HG03097 (cell line): ENCODE data around the gene KRT14.
"Not testable (repeated sequence)": the region's sequence is repeated elsewhere in the genome, so short reads cannot be mapped to it uniquely, and the experiment has no call there.

Source experiments
- ATAC-seq: cut with Tn5 transposase; IDR thresholded peaks from one replicate; pipeline ENCODE4 v1.9.1; 2021; ENCODE audit not compliant: unreplicated experiment, low FRiP score

The KRT14 gene

DNA sequence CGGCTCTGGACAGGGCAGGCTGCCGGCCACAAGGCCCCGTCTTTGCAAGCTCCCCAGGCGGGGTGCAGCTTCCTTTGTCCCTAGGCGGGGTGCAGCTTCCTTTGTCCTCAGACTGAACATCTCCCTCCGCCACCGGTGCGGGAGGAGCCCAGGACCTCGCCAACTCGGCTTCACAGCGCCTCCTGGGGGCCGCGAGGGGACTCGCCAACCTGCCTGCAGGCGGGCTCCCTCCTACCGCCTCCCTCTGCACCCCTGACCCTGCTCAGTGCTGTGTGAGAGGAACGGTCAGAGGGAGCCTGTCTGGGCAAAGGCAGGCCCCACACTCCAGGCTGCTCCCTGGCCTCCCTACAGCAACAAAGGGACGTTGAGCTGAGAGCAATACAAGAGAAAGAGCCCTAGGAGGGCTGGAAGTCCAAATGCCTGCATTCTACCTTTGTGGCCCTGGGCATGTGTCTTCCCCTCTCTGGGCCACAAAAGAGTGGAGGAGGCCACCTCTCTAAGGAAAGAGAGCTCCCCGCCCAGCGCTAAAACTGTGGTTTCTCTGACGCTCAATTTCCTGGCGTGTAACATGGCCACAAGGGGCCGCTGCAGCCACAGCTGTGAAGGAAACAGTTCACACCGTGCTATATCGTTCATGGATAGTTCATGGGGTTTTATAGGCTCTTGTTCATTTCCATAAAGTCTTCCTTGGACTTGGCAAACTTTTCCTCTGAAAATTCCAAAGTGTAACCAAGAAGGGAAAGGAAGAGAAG lies 37.7 kb downstream of the KRT14 start:
- ATAC-seq, result no peak

DNA sequence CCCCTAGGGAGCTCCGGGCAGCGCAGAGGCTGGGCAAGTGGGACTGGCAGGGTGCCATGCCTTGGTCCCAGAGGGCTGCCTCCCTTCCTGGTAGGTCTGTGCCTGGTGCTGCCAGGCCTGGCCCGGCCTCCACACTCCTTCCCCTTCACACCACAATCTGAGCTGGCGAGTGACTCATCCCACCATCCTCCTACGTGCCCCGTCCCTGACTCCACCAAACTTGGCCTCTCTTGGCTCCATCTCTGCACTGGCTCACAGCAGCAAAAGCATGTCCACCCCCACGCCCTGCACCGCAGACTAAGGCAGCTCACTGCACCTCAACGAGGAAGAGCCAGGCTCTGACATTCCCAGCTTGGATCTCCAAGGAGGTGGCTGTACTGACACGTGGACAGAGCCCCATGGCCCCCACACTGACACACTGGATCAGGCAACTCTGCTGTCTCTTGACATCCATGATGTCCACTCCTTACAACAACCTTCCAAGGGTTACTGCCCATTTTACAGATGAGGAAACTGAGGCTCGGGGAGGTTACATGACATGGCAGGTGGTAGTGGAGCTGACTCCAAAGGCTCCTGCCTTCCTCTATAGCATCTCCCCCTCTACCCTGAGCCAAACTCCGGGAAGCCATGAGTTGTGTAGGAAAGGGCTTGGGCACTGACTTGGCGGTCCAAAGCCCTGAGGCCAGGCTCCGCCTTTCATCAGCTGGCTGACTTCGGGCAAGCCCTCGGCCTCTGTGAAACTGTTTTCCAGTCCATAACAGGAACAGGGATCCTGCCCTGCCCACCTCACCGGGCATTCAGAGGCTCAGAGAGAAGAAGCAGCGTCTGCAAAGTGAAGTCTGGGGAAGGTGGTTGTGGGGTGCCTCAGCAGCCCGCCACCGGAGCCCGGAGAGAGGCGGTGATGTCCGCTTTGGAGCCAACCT lies 38.5 kb downstream of the KRT14 start:
- ATAC-seq, result no peak

DNA sequence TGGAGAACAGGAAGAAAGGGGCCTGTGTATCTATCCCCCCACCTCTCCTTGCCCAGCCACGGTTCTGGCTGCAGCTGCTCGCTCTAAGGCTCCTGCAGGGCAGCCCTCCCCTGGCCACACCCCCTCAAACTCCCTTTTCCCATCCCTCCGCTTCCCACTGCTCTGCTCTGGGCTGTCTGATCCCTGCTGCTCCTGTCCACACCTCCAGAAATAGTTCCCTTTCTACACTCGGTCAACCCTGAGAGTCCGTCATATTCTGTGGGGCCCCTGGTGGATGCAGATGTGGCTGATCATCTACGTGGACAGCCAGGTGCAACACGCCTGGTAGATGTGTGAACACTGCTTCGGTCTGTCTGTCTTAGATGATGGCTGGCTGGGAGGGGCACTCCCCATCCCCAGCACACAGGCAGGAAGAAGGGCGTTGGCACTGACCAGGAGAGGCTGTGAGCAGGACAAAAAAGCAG lies 39.3 kb downstream of the KRT14 start:
- no peak for ATAC-seq

DNA sequence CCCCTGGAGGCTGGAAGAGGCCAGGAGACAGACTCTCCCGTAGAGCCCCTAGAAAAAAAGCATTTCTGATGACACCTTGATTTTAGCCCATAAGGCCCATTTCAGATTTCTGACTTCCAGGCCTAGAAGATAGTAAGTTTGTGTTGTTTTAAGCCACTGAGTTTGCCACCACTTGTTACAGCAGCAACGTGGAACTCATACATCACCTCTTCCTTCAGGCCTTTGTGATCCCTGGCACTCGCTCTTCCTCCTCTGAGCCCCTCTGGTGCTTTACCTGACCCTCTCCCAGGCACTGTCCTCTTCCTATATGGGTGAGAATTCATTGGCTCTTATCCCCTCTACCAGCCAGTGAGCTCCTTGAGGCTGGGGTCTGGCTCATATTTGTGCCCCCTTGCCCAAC lies 39.9 kb downstream of the KRT14 start:
- no peak for ATAC-seq

DNA sequence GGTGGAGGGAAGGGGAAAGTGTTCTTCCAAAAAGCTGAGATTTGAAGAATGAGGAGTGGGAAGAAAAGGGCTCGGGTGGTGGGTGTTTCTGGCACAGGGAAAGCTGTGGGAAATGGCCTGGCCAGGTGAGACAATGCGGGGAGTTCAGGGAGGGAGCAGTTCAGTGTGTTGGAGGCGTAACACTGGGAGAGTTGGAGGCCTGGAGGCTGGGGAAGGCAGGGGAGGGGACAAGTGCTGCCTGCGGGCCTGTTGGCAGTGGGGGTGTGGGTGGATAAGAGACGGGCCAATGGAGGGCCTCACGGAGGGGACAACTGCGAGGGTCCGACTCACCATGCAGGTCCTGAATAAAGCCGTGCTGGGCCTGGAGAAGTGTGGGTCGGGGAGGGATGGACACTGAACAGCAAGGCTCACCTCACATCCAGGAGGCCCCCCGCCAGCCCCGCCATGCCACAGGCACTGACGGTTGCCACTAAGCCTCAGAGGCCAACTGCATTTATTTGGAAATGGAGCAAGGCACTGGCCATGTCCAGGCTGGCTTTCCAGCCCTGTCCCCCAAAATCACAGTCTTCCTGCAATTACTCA lies 40.8 kb downstream of the KRT14 start:
- ATAC-seq, result no peak

DNA sequence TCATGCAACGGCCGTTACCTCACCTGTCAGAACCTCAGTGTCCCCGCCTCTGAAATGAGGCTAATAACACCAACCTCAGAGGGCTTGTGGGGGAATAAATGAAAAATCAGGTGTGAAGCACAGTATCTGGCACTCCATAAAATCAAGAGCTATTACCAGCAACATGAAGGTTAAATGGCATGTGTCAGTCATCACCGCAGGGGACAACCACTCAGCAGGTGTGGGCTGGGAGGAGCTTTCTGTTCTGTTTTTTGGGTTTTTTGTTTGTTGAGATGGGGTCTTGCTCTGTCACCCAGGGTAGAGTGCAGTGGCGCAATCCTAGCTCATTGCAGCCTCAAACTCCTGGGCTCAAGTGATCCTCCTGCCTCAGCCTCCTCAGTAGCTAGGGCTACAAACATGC lies 41.8 kb downstream of the KRT14 start:
- ATAC-seq, result no peak

DNA sequence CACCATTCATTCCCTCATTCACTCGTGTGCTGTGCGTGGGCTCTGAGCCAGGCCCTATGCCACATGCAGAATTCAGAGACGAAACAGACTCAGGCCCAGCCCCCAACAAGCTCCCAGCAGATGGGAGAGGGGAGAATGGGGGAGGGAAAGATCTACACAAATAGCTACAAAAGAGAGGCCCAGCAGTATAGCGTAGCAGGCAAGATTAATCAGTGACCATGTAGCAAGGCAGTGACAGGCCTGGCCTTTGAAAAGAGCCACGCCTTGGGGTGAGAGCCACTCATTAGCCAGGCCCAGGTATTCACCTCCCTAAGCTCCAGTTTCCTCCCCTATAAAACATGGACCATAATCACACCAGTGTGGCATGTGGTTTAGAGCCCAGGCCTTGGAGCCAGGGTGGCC lies 42.2 kb downstream of the KRT14 start:
- ATAC-seq, result no peak

DNA sequence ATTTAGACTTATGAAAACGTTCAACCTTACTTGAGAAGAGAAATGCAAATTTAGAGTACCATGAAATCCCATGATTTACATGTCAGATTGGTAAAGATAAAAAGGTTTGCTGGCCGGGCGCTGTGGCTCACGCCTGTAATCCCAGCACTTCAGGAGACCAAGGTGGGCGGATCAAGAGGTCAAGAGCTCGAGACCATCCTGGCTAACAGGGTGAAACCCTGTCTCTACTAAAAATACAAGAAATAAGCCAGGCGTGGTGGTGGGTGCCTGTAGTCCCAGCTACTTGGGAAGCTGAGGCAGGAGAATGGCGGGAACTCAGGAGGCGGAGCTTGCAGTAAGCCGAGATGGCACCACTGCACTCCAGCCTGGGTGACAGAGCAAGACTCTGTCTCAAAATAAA lies 43.9 kb downstream of the KRT14 start:
- ATAC-seq, result not testable (repeated sequence)

DNA sequence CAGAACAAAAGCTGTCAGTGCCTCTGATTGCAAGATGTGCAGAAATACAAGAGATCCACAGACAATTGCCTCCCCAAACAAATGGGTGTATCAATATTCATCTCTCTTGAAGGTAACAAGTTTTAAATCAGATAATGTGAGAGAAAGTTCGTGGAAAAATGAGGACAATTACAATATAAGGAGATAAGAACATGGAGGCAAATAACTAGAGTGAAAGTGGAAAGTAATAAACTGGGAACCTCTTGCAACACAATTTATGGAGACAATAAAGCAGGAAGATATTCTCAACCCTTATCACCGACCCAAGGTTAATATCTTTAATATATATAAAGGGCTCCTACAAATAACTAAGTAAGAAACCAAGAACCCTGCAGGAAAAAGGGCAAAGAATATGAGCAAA lies 44.3 kb downstream of the KRT14 start:
- no peak for ATAC-seq

DNA sequence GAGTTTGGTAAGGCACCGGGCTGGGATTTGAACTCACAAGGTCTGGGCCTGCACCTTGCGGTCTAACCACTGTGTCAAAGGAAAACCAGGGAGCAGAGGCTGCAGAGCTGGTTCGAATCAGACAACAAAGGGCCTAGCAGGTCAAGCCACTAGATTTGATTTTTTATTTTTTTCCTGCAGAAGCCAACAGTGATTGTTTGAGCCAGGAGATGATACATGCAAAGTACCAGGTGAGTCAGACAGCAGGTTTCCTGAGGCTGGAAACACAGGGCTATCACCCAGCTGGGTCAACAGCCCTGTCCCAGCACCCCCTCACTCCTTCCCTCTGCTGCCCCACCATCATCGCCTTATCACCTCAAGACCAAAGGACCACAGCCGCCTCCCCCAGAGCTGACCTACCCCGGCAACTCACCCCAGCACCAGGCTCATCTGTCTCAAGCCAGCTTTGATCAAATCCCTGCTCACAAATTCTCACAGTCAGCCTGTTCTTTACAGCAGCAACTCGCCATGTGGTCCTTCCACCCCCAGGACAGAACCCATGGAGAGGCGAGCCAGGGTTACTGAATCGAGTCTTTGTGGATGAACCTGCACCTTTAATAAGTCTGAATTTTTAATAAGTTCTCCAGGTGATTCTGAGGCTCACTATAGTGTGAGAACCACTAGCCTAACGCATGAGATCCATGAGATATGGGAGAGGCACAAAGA lies 45.6 kb downstream of the KRT14 start:
- ATAC-seq, result no peak

DNA sequence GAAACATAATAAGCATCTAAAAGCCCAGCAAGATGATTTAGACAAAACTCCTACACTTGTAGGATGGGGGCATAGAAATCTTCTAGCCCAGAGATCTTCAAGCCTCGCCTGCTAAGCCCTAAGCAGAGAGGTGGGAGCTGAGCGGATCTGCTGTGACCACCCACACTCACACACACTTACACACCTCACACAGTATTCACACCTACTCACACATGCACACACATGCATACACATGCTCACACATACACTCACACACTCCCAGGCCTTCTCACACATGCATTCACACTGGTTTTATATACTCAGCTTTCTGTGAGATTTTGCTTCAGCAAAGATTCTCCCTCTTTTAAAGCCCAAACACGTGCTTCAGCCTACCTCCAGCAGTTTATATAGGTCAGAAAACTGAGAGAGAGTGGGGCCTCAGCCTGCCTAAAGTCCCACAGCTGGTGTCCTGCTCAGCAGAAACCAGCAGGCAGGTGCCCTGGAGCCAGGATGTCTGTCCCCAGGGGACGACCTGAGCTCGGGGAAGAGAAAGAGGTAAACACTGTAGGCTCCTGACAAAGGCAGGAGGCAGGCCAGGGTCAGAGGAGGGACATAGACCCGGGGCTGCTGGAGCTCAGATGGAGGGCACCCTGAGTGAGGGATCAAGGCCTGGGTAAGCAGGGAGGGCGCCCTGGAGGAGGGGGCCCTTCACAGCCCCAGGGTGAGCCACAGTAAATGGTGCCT lies 46.6 kb downstream of the KRT14 start:
- ATAC-seq, result no peak

DNA sequence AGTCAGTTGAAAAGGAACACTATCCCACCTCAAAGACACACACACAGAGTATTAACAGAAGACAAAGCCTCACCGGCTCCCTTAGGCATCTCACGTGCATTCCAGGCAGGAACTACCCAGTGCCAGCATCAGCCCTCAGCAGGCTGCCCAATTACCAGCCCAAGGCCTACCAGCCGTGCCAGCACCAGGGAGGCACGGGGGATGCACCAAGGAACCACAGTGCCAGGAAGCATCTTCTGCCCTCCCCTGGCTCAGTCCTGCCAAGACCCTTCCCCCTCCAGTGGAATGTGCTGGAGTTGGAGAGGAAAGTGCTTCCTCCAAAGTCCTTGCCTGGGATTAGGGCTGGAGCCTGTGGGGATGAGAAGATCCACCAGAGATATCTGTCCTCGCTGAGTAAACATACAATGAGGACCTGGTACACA lies 47.6 kb downstream of the KRT14 start:
- ATAC-seq, result no peak

DNA sequence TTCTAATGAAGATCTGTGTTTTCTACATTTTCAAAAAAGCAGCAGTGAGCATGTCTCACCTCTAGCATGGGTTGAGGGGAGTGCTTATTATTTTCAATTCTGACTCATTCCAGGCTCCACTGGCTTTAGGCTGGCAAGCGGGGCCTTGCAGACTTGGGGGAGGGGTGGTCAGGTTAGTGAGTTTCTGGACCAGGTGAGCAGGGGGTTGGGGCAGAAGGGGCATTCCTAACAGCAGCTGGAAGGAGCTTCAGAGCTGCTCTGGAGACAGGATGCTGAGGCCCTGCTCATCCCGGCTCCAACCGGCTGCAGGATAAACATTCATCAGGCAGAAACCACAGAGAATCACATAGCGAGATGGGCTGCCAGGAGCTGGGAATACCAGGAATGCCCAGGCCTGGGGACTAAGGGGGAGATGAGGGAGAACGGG lies 48.1 kb downstream of the KRT14 start:
- ATAC-seq, result no peak

DNA sequence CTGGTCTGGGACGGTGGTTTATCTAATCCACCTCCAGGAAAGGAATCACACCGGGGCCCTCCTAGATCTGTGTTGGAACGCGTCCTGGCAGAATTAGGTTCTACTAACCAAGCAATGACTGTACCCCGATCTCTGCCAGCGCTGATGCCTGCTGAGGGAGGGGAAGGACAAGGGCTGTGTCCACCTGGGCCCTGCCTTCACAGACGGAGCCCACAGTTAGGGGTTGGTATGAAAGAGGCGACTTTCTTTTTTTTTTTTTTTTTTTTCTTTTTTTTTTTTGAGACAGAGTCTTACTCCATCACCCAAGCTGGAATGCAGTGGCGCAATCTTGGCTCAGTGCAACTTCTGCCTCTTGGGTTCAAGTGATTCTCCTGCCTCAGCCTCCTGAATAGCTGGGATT lies 48.7 kb downstream of the KRT14 start:
- ATAC-seq, result no peak

DNA sequence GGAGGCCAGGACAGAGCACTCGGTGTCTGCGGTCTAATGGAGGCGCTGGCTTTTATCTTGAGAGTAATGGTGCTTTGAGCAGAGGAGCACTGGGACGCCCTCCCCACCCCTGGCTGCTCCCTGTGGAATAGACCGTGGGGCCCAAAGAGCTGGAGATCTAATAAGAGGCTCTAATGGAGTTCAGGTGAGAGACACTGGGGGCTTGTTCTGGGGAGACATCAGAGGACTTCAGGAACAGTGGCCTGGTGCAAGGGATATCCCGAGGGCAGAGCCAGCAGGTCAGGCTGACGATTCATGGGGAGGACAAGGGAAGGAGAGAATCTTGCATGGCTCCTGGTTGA lies 49.1 kb downstream of the KRT14 start:
- ATAC-seq, result no peak

DNA sequence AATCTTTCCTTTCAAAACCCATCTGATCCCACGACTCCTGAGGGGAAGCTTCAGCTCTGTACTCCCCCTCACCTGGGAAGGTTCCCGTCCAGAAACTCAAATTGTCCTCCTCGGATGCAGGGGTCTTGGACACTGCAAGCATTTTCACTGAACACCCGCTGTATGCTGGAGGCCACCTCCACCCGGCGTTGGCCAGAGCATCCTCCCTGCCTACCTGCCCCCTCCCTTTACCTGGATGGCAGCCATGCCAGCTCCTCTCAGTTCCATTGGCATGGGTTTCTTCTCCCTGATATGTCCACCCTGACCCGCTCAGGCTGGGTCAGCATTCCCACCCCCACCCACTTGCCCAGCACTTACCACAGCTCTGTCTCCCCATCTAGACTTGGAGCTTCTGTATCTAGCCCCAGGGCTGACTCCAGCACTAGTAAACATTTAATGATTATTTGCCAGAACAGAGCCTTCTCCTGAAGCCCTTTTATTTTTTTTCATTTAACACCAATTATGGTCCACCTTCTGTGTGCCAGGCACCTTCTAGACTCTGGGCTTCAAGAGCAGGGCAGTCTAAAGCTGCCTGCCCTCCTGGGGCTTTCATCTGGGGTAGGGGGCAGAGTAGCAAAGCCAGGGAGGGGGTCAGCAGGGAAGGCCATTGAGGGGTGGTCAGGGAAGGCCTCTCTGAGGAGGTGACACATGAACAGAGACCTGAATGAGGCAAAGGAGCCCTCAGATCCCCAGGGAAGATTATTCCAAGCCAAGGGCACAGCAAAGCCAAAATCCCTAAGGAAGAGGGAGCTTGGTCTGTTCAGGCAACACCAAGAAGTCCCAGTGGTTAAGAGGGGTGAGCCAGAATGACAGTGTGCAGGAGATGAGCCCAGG lies 49.7 kb downstream of the KRT14 start:
- no peak for ATAC-seq

DNA sequence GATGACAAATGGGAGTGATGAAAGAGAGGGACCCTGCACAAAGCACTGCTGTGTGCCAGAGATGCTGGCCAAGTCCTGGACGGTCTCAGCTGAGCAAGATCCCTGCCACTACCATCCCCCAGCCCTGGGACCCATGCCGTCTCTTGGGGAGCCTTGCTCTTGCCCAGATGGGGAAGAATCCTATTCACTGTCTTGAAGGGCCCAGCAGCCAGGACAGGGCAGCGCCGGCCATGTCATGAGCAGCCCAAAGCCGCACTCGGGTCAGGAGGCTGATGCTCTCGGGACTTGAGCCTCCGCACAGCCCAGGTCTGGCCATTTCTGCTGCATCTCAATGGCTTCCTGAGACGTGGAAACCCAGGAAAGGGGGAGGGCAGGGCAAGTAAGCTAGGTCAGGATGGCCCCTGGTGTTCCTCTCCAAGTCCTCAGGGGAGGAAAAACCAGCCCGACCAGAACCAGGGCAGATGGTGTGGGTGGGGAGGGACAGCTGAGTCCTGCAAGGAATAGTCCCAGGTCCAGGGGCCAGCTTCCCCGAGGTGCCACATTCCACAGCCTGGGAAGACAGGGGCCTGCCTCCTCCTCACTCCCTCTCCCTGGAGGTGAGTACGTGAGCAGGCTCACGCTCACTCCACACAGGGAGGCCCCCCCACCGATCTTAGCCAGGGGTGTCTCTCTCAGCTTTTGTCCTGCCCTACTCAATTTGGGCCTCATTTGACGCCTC lies 50.8 kb downstream of the KRT14 start:
- no peak for ATAC-seq

DNA sequence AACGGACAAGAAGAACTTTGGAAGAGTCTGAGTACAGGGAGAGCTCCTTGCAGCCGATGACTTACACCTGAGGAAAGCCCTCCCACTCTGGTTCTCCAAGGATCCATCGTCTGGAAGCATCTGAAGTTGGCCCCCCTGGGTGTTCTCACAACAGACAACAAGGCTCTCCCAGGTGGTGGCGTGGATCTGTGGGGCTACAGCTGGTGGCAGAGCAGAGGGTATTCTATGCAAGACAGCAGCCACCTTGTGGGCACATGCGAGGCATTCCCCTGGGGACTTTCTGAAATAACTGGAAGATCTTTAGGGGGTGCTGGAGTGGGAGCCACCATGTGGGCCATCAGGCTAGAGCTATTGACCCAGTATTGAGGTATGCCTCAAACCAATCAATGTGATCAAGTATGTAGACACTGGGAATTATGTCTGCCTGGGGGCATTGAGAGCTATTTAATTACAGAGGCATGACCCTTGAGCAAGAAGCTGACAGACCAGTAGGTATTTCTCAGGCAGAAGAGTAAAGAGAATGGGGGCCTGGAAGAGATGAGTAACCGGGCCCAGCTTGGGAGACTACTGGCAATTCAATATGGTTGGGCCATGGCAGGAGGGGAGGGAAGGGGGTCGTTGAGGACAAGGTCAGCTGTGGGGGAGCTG lies 51.7 kb downstream of the KRT14 start:
- no peak for ATAC-seq
